Measurements from ENCODE around the gene TRANK1.
"Not testable (repeated sequence)": the region's sequence is repeated elsewhere in the genome, so short reads cannot be mapped to it uniquely, and the experiment has no call there.

Gene TRANK1

GRCh38 chr3:36957063-36957462, 12.2 kb upstream of the TRANK1 start:
- DNase-seq (ENCODE audit: low read depth), result no peak

- DNase-seq (ENCODE audit: low read depth), result no peak
These were observed 11.3 kb upstream of the TRANK1 start for GRCh38 chr3:36956155-36956554.

DNA sequence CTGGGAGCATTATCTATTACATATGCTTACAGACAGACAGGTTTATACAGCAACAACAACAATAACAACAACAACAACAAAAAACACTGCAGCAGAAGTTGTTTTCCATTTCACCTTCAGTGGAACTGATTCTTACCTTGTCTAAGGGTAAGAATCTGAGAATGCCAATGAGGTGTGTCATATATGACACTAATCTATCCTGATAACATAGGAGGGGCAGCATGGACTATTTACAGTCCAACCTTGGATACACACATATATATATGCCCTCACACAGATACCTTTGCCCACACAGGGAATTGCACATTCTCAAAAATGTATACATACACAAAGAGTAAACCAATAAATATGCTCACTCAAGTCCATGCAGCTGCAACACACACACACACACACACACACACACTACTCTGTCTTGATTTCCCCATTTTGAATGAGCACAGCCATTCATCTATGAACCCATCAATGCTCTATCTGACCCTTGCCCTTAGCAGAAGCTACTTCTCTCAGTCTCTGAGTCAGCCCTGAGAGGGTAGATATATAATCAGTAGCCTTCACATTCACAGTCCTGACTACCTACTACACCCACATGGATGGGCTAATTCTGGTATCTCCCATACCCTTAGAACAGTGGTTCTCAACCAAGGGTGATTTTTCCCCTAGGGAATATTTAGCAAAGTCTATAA, 9.7 kb upstream of the TRANK1 start:
- no peak for DNase-seq (ENCODE audit: low read depth)

DNA sequence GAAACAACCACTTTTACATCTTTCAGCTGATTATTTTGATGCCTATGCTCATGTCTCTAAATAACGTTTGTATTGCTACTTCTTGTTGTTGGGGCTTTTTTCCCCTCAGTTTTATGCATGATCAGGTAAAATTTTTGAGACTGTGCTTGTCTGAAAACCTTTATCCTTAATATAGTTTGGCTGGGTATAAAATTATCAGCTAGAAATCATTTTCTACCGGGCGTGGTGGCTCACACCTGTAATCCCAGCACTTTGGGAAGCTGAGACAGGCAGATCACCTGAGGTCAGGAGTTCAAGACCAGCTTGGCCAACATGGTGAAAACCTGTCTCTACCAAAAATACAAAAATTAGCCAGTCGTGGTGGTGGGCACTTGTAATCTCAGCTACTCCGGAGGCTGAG, 3.0 kb upstream of the TRANK1 start:
- not testable (repeated sequence) for DNase-seq (ENCODE audit: low read depth)

DNA sequence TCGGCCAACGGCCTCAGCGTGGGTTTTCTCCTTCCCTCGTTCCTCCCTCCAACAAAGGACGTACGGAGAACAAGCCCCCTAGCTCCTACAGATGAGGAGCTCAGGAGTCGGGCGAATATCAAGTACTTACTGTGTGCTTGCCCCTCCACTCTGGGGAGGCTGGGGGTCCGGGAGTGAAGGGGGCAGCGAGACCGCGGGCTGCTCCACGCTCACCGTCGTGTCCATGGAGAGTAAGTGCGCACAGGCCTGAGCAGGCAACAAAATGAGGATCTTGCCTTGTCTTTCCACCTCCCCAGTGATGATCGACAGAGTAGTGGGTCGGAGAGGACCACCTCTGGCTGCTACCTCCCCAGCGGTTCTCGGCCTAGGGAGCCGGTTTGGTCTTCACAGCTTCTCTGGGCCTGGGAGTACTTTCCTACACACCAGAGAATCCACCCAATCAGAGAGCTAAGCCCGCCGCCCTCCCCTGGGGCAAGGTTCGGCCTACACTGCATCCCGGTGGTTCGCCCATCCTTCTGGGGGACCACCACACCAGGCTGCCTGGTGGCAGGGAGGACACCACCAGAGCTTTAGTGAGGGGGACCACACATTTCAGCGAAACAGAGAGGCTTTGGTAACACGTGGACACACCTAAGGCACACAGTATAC, 603 bp upstream of the TRANK1 start:
- DNase-seq (ENCODE audit: low read depth), result no peak

DNA sequence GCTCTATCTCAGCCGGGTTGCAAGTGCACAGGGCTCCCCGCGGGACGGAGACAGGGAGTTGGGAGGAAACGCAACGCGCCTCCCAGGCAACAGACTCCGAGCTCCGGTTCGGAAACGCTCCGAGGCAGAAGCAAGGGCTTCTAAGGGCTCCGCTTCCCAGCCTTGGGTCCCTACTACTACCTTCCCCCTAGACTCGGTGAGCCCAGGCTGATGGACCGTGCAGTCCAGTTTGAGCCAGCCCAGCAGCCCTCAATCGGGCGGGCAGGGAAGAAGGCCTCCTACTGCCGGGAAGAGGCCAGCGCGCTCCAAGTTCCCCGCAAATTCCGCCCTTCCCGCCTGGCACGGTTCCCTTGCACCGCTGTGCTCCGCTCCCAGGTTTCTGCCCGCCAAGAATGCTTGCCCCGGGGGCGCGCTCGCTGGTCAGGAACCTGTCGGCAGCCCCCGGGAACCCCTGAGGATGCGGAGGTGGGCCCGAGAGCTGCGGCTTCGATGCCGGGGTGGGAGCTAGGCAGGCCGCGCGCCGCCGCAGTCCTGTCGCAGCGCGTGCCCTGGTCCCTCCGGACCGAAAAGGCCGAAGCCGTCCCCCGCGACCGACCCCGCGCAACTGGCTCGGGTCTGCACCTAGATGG, 728 bp downstream of the TRANK1 start:
- no peak for DNase-seq (ENCODE audit: low read depth)

GRCh38 chr3:36943601-36944000, 1.3 kb downstream of the TRANK1 start:
- no peak for DNase-seq (ENCODE audit: low read depth)

DNA sequence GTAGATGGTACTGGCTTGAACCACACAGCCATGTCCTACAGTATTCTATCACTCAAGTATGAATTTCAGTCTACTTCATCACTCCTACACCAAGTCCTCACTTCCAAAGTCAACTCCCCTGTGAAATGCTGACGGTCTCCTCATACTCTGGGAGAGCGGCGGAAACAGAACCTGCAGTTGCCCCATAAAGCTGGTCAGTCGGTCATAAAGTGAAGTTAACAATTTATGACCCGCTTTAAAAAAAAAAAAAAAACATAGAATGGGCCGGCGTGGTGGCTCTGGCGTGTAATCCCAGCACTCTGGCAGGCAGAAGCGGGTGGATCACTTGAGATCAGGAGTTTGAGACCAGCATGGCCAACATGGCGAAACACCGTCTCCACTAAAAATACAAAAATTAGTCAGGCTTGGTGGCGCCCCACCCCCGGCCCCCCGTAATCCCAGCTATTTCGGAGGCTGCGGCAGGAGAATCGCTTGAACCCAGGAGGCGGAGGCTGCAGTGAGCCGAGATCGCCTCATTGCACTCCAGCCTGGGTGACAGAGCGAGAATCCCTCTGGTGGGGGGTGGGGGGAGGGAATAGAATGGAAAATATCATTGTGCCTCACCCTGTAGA, 2.1 kb downstream of the TRANK1 start:
- no peak for DNase-seq (ENCODE audit: low read depth)

DNA sequence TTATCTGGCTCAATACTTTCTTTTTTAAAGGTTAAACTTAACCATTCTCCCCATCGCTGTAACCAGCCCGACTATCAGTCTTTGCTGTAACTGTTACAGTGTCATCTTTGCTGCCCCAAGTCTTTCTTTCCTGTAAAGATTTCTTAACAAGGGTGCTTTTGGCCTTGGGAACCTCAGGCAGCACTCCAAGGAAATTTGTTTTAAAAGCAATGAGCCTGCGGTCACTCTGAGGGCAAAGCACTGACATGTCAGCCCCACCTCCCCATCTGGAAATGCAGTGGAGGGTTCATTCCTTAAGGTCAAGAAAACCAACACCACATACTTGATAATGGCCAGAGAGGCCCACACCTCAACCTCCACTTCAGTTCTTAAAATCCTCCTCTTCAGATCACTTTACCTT, 3.2 kb downstream of the TRANK1 start:
- DNase-seq (ENCODE audit: low read depth), result no peak

GRCh38 chr3:36941162-36941561, 3.7 kb downstream of the TRANK1 start:
- DNase-seq (ENCODE audit: low read depth), result no peak

DNA sequence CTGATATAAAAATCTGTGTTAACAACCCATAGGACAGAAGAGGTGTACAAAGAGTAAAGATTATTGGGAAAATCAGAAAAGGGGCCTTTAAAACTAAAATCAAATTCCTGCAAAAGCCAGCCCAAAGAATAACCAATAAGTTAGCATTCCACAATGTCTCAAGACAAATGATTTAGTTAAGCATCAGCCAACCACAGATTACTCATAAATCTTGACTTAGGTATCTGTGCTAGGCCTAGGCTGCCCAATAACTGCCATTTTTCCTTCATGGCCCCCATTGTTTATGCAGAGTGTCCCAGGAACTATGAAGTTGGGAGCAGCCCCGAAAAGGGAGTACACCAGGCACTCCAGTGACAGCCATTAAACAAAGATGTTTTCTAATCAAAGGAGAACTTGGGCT, 7.4 kb downstream of the TRANK1 start:
- DNase-seq (ENCODE audit: low read depth), result no peak

DNA sequence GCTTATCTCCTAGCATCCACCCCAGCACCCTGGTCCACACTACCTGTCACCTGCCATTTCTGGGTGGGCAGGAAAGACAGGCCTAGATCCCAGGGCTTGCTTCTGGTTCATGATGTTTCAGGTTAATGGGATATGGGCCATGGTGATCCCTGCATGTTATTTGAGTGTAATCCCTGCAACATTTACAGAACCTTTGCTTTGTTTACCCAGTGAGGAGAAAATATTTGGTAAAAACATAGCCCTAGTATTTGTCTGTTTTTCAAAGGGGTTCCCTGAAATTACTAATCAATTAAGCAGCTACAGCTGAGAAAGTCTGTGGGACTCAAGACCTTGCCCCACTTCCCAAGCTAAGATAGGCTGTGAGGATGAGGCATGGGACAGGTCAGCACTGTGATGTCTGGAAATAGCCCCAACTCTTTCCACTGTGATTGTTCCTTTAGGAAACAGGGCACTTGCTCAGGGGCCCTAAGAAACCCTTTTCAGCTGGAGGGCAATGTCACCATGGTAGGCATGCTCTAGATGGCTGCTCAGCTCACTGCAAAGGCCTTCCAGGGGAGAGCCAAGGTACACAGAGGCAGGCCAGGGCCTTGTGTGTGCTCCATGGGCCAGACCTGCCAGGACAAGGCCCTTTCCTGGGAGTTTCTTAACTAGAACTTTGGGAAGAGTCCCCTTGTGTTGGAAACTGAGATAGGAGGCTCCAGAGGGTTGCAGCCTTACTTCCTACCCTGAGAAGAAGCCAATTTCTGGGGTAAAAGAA, 11.1 kb downstream of the TRANK1 start:
- DNase-seq (ENCODE audit: low read depth), result no peak

- DNase-seq (ENCODE audit: low read depth), result not testable (repeated sequence)
These were observed 13.4 kb downstream of the TRANK1 start for GRCh38 chr3:36931424-36931823.

GRCh38 chr3:36928220-36928619, 16.6 kb downstream of the TRANK1 start:
- DNase-seq (ENCODE audit: low read depth), result no peak

- no peak for DNase-seq (ENCODE audit: low read depth)
These were observed 18.5 kb downstream of the TRANK1 start for GRCh38 chr3:36926292-36926897.

DNA sequence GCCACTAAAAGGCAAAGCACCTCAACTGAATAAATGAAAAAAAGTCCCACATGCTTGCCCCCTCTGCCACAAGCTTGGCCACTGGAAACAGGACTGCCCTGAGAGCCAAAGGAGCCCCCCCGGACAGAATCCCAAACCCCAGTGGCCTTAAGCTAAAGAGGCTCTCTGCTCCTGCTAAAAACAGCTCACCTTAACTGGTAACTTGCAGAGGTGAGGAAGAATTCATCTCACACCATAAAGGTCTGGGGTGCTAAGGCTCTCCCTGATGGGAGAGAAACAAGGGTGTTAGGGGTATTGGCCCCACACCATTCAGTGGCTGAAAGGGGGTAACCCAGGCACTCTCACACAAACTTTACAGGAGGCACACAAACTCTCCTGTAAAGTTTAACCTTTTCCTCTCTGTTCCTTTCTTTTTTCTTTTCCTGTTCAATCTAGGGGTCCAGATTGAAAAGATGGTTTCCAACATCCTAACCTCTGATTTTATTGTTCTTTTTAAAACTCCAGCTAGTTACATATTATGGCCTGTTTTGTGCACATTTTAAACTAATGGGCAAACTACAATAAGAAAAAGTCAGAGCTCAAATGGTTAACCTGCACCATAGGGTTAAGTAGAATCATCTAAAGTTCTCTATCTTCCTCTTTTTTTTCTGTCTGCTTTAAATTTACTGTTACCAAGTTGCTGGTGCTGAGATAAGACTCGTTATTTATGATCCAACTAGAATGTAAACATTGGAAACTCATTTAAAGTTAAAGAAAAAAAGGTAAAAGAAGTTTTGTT, 19.9 kb downstream of the TRANK1 start:
- DNase-seq (ENCODE audit: low read depth), result no peak

GRCh38 chr3:36923981-36924743, 20.7 kb downstream of the TRANK1 start:
- DNase-seq (ENCODE audit: low read depth), result no peak

GRCh38 chr3:36923523-36923943, 21.3 kb downstream of the TRANK1 start:
- no peak for DNase-seq (ENCODE audit: low read depth)

- DNase-seq (ENCODE audit: low read depth), result no peak
These were observed 23.8 kb downstream of the TRANK1 start for GRCh38 chr3:36920884-36921567.
